B cell (primary cell): ENCODE results near the gene LIF.

Source experiments
- EZH2 ChIP-seq: IDR thresholded peaks from 2 replicates; pipeline ENCODE4 v1.6.1; 2012; ENCODE audit warnings: borderline replicate concordance, low read depth, mild to moderate bottlenecking, moderate library complexity, low read length; ENCODE audit not compliant: insufficient read depth, poor library complexity, severe bottlenecking
- TF ChIP-seq, protein P1 (sequence below): fragments of 200-600 bp; IDR thresholded peaks from one replicate; pipeline ENCODE4 v1.8.0; 2022; ENCODE audit warnings: antibody characterized with exemption, mild to moderate bottlenecking

DNA sequence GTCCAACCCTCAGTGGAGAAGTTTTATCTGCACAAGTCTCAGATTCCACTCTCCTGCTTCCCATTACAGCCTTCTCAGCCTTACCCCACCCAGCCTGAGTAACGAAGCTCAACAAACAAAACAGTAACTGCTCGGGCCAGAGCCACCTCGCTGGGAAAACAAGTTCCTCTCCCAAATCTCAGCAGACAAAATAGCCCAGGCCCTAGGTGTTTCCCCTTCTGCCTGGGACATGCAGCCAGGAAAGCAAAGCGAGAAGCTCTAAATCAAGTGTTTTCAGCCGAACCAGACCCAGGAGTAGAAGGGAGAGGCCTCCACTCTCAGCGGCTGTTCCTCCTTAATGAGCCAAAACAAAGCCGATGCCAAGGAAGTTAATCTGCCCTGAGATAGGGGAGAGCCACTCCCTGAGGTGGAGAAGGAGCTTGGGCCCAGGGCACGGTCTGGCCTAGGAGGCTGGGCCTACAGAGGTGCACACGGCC lies 44.0 kb downstream of the LIF start:
- TF ChIP-seq, protein P1, sequence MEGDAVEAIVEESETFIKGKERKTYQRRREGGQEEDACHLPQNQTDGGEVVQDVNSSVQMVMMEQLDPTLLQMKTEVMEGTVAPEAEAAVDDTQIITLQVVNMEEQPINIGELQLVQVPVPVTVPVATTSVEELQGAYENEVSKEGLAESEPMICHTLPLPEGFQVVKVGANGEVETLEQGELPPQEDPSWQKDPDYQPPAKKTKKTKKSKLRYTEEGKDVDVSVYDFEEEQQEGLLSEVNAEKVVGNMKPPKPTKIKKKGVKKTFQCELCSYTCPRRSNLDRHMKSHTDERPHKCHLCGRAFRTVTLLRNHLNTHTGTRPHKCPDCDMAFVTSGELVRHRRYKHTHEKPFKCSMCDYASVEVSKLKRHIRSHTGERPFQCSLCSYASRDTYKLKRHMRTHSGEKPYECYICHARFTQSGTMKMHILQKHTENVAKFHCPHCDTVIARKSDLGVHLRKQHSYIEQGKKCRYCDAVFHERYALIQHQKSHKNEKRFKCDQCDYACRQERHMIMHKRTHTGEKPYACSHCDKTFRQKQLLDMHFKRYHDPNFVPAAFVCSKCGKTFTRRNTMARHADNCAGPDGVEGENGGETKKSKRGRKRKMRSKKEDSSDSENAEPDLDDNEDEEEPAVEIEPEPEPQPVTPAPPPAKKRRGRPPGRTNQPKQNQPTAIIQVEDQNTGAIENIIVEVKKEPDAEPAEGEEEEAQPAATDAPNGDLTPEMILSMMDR = no peak
- TF ChIP-seq EZH2 = no peak
